HG03175 (cell line): ENCODE measurements around the gene RHEB.

Source experiments
- ATAC-seq: cut with Tn5 transposase; IDR thresholded peaks from one replicate; pipeline ENCODE4 v1.9.1; 2021; ENCODE audit warnings: mild to moderate bottlenecking, moderate library complexity; ENCODE audit not compliant: unreplicated experiment

RHEB gene, protein sequence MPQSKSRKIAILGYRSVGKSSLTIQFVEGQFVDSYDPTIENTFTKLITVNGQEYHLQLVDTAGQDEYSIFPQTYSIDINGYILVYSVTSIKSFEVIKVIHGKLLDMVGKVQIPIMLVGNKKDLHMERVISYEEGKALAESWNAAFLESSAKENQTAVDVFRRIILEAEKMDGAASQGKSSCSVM

DNA sequence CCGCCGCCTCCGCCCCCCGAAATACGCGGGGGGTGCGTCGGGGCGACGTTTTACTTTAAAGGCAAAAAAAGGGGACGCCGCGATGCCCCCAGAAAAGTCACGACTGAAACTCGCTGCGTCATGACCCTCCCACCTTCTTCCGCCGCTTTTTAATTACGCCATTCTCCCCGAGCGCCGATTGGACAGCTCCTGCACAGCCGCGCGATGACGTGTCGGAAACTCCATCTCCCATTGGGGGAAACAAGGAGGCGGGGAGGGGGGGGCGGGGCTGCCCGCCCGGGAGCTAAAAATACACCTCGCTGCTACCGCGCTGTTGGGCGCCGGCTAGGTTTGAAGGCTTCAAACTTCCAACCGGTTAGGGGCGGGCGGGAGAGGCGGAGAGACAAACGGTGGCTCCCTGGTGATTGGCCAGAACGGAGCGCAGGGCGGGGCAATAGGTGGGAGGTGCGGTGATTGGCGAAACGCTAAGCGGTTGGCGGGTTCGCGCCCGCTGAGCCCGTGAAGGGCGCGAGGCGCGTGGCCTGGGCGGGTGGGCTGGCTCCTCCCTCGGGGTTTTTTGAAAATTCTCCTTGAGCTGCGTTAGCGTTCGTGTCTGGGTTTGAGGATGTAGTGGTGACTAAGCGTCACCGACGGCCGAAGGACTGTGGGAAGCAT is at the start of gene RHEB:
TSS of gene RHEB (minus strand) at position 131 of the 654 bp plus-strand sequence. CDS start 384 bp downstream, outside the sequence.
- ATAC-seq, result peak; percentile 83

DNA sequence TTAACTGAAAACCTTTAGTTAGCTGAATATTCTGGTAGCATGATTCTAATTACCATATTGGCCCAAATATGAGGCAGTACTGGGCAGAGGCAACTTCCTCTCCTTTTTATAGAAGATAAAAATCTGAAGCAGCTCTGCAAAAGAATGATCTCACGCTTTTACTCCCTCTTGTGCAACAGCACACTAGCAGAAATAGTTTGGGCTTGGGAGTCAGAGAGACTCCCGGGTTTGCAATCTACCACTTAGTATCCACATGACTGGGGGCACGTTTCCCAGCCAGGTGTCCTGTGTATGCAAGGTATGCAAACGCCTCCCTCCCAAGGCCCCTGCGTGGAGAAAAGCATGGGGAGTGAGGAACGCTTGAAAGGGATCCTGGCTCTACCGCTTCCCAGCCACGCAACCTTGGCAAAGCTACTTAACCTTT is 47.2 kb upstream of the RHEB start:
- ATAC-seq, result no peak

DNA sequence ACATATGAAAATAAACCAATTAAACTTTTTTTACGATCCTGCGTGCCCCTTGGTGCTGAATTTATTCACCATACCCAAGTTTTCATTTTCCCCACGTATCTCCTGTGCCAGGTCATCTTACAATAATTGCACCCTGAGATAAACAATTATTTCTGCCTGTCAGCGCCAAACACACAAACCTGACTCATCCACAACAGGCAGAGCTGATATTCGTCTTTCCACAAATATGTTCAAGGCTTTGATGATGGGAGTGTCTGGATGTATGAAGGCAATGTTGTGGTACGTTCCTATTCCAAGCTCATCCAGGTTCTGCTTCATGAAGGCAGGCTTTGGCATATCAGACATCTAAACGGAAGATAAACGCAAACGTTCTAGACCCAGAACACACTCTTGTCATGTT is 45.8 kb upstream of the RHEB start:
- ATAC-seq, result no peak

DNA sequence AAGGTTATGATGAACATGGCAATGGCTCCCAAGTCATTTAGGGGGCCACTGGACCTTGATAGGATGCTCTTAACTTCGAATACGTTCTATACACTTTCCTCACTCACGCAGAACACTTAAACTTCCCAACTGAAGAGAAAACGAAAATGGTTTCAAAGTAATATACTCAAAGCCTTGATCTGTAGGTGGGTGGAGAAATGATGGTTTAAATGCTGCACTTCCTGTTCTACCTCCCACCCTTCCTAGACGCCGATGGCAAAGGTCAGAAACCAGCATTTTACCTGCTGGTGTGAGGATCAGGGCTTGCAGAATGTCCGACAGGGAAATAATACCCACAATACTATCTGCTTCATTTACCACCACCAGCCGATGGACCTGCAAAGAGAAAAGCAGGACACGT is 40.5 kb upstream of the RHEB start:
- ATAC-seq, result no peak

DNA sequence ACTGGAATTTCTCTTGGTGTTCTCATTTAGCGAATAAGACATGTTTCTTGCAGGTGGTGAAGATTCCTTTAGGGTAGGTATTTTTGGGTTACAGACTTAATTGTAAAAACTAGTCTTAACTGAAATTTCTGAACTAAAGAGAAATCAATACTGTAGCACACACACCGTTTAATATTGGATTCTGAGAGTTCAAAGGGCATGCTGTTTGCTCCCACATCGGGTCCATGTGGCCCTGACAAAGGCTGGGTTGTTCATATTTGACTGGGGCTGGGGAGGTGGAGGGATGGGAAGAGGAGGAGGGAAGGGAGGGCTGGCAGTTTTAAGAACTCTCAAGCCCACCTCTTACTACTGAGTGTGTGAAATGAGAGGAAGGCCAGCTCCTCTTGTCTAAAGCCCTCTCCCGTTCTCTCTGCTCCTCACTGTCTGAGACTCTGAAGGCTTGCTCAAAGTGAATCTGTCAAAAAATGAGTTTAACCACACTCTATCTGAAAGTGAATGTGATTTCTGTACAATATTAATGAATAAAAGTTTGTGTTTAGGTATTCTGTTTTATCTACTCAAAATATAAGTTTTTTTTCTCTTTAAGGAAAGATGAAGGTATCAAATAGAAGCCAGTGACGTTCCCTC is 40.0 kb upstream of the RHEB start:
- no peak for ATAC-seq

DNA sequence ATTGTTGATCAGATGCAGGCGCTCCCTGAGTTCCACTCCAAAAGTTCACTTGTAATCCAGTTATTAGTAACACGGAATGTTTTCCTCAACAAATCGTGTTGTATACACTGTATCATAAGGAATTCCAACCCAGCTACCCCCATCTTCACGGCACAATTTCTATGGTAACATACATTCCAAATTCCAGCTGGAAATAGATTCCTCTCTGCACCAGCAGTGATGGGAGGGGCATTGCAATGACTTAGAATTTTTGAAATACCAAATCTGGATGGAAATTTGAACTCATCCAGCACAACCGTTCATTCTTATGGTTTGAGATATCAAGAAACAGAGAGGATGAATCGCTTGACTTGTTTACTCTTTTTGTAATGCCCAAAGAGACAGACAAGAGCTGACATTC is 38.9 kb upstream of the RHEB start:
- no peak for ATAC-seq

DNA sequence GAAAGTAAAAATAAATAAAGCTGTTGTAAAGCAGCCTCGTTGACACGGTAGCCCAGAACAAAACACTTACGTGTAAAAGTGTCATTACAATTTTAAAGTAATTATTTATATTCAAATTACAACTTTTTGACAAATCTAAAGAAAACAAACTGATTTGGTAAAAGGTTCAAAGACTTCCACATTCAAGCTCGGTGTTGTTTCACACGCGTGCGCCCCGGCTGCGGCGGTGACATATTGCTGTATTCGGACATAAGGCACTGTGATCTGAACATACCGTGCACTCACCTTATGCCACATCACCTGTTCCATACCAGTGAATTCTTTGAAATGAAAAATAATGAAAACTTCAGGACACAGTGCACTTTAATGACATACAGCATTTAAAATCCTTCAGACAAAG is 36.9 kb upstream of the RHEB start:
- ATAC-seq, result no peak

DNA sequence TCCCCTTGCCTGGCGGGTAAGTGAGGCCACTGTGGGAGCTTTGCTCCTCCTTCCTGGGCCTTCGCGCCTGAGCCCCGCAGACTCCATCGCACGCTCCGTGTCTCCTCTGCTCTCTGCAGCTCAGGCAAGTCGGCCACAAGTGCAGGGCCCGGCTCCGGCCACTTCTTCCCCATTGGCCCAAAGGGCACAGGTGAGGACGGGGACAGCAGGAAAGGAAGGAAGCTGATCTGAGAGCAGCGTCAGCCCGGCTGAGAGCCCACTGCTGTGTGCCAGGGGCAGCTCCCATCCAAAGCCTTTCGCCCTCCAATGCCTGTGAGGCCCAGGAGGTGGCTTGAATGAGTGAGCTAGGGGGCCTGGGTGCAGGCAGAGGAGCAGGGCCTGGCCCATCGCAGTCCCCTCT is 33.7 kb upstream of the RHEB start:
- ATAC-seq, result no peak

DNA sequence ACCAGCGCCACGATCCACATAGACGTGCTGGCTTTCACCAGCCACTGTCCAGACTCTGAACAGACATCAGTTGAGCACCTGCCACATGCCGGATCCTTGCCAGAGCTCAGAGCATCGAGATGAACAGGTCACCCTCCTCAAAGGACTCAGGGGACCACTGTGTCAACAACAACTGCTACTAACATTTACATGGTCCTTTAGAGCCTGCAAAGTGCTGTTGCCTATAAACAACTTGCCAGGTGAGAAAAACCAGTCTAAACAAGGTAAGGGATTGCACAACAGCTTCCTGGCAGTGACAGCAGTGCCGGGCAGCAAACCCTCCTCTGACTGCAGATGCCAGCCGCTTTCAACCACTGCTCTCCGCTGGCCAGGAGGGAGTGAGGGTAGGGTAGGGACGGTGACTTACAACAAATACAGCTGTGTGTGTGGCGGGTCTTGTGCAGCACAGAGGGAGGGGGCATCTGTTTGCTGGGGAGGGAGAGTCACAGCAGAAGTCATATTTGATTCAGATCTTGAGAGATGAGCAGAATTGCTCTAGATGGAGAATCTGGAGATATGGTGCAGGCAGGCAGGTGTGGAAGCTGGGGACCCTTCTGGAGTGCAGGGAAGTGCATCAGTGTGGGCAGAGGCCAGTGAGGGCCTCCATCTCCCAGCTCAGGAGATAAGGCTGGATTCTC is 32.8 kb upstream of the RHEB start:
- no peak for ATAC-seq

DNA sequence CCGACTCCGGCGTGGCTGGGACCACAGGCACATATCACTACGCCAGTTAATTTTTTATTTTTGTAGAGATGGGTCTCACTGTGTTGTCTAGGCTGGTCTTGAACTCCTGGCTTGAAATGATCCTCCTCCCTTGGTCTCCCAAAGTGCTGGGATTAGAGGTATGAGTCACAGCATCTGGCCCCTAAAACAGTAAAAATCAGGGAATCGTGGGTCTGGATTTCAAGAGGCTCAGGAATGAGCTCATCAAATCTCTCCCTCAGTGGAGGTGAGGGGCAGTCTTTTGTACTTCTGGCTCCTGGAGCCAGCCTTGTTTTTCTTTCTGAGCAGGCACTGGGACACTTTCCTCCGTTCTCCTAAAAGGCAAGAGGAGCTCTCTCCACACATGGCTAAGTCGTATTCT is 32.1 kb upstream of the RHEB start:
- ATAC-seq, result no peak

DNA sequence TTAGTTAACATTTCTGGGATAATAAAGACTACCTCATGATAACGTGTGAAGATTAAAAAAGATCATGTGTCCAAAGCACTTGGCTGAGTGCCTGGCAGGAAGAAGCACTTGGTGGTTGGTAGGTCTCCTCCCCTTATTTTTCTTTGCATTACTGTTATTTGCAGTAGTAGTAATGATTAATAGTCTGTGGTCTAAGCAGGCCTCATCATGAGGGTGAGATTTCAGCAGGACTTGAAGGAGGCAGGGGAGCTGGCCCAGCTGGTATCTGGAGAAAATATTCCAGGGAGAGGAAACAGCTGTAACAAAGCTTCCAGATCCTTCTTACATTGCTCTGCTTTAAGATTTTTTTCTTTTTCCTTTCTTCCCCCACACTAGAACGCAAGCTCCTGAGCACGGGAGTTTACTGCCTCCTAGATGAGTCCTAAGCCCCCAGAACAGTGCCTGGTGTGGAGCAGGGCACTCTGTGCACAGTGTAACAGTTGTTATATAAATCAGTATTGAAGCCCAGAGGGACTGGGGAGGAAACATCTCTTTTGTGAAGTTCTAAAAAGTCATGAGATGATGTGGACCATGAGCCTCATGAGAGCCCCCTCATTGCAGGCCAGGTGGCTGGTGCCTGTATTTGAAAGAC is 31.1 kb upstream of the RHEB start:
- ATAC-seq, result peak; percentile 61

DNA sequence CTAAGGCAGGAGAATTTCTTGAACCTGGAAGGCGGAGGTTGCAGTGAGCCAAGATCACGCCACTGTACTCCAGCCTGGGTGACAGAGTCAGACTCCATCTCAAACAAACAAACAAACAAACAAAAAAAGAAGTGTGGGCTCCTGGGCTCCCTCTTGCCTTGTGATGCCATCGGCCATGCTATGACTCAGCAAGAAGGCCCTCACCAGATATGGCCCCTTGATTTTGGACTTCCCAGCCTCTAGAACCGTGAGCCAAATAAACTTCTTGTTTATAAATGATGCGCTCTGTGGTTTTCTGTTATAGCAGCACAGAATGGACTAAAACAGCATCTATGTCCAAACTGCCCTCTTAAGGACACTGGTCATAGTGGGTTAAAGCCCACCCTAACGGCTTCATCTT is 29.9 kb upstream of the RHEB start:
- no peak for ATAC-seq

DNA sequence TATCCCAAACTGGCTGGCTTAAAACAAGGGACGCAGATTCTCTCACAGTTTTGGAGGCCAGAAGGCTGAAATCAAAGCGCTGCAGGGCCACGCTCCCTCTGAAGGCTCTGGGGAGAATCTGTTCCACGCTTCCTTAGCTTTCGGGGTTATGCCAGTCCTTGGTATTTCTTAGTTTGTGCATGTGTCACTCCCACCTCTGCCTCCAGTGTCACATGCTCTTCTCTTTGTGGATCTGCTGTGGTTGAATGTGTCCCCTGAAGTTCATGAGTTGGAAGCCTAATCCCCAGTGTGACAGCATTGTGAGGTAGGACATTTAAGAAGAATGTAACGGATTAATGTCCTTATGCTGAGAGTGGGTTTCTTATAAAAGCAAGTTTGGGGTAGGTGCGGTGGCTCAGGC is 29.4 kb upstream of the RHEB start:
- no peak for ATAC-seq

DNA sequence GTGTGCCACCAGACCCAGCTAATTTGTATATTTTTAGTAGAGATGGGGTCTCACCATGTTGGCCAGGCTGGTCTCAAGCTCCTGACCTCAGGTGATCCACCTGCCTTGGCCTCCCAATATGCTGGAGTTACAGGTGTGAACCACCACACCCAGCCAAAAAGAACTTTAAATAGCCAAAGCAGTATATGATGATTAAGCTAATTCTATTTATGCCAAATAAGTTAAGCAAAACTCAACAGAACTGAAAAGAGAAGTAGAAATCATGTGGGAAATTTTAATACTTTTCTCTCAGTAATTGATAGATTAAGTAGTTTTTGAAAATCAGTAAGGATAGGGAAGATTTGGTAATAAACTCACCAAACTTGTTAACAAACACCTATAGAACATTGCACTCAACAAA is 24.5 kb upstream of the RHEB start:
- no peak for ATAC-seq

DNA sequence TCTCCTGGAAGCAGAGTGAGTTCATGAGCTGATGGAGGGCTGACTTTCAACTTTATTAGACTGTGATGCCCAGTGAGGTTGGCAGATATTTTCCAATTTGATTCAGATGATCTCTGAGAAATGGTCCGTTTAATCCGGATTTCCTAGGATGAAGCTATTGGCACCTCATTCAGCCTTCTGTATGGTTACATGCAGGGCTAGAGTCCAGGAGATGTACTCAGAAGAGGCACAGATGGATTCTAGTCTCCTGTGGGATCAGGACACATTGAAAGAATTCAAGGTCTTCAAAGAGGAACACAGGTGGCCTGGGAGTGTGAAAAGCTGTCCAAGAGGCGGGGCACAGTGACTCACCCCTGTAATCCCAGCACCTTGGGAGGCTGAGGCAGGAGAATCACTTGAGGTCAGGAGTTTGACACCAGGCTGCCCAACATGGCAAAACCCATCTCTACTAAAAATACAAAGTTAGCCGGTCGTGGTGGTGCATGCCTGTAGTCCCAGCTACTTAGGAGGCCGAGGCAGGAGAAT is 23.0 kb upstream of the RHEB start:
- ATAC-seq, result no peak

DNA sequence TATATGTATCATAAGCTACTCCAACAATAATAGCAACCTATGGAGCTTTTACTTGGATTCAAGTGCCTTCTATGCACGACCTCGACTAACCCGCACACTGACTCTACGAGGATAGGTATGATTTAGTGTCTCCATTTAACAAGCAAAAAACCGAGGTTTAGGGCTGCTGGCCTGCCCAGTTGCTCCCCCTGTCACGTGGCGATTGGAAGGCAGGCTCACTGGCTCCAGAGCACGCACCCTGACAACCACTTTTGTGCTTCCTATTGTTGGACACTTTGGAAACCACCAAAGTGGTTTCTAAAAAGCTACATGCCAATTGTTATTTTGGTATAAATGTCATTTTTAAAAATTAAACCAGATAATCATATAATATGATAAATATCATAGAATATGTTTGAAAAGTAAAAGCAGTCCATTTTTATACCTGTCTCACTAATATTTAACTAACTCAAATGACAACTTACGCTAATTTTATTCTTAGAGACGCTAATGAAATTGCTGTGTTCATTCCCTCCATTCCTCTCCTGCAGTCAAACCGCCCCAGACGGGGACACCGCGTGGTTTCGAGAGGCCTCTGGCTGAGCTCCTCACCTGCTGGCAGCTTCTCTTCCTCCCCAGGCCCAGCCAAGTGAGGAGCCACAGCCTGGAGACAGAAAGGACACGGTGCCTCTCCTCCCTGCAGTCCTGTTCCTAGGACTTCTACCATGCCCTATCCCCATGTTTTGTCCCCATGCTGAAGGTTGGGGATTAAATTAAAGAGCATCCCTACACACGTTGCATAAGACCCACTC is 22.2 kb upstream of the RHEB start:
- ATAC-seq, result no peak

DNA sequence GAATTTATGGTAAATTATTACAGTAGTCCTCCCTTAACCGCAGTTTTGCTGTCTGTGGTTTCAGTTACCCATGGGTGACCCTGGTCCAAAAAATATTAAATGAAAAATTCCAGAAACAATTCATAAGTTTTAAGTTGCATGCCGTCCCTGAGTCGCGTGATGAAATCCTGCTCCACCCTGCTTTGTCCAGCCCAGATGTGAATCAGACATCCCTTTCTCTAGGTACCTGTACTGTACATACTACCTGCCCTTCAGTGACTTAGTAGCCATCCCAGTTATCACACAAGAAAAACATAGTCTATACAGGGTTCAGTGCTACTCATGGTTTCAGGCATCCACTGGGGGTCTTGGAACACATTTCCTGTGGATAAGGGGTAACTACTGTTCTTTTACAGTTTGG is 20.5 kb upstream of the RHEB start:
- no peak for ATAC-seq

DNA sequence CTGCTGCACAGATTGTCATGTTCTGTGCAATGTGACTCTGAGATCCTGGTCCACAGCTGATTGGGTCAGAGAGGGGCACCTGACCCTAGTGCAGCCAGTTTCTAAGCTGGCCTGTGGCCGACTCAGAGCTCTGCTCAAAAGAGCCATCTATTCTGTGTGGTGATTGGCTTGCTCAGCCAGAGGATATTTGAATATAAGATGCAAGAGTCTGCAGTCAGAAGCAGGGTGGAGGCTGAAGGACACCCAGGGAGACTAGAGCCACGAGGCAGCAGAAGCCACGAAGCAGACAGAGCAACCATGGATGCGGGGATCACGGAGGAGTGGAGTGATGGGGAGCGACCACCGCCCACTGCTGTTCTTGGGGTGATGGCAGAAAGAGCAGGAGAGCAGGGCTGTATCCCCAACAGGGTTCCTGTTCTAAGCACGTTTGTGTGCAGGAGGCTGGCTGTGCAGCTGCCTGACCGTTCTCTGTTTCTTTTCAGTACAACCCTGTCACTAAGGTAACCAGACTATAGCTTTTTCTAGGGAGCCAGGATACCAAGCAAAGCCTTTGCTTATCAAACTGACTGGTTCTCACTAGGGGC is 19.5 kb upstream of the RHEB start:
- ATAC-seq, result no peak

DNA sequence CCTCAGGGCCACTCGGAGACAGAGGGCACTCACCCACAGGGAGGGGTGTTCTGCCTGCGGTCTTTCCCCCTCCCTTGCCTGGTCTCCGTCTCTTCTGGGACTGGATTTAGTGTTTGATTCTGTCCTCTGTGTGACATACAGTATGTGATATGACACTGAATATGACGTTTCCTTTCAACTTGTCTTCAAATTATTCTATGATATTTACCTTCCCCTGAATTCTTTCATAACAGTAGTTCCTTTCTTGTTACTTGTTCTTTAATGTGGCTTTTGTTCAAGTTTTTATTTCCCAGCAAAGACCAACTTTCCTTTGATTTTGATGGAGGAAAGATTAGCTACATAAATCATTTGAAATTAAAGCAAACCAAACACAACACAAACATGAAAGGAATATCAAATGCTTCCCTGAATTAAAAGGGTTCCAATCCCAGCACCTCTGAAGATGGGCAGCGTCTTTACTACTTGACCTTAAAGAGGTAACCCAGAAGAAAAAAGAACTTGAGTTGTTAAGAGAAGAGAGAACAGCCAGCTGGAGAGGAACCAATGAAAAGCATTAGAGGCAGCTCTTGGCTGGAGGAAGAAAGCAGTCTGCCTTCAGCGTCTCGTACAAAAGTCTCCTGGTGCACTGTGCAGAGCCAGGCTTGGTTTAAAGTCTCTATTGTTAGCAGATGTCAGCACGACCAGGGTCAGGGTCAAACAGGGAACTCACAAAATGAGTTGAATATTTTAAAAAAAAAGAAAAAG is 18.3 kb upstream of the RHEB start:
- ATAC-seq, result no peak
